Lower lobe of right lung (tissue), 2 donors: ENCODE measurements around the gene MTCH1. TPM values are rescaled to one million over a fixed set of nuclear protein-coding genes. Genes with fewer than 3 reads are reported as not detected.

Experiments
- ATAC-seq, 2 donors: fragments of 200-7000 bp; cut with Tn5 transposase; one replicate each; pipeline ENCODE4 v1.9.1; 2020 to 2022; ENCODE audit warnings: mild to moderate bottlenecking in 2 of 2, moderate library complexity in 2 of 2
- DNase-seq: peaks from one replicate; pipeline ENCODE4 v3.0.0-alpha.2; 2020
- H3K27ac ChIP-seq: fragments of 200-600 bp; one replicate; pipeline ENCODE4 v1.8.0; 2022
- H3K27me3 ChIP-seq: fragments of 200-600 bp; one replicate; pipeline ENCODE4 v1.8.0; 2022; ENCODE audit warnings: low read depth
- H3K36me3 ChIP-seq: fragments of 200-600 bp; one replicate; pipeline ENCODE4 v1.8.0; 2022; ENCODE audit warnings: mild to moderate bottlenecking
- H3K4me1 ChIP-seq: fragments of 200-600 bp; one replicate; pipeline ENCODE4 v1.8.0; 2022
- H3K4me3 ChIP-seq: fragments of 200-600 bp; one replicate; pipeline ENCODE4 v1.8.0; 2022; ENCODE audit warnings: mild to moderate bottlenecking
- H3K9me3 ChIP-seq: fragments of 200-600 bp; one replicate; pipeline ENCODE4 v1.8.0; 2022
- CTCF ChIP-seq: fragments of 200-600 bp; IDR thresholded peaks from one replicate; pipeline ENCODE4 v1.8.0; 2022; ENCODE audit warnings: antibody characterized with exemption, mild to moderate bottlenecking
- intact Hi-C: fragments of 100-400 bp; cut with DNase I; formaldehyde crosslinking; loops from one replicate; pipeline ENCODE4 v1.11.0; 2022
- total RNA-seq: library from RNA; stranded (reverse); fragmentation: NEBNext Ultra II Directional; extraction: Animal tissue kit (Norgen Biotek cat#: 25700); gene quantifications from one replicate; pipeline ENCODE4 v1.2.1, GENCODE V29; 2021
- donor health status: DM: no; HTN: yes; CAD: no; lungs with severe emphysema.

Gene MTCH1
- total RNA-seq, 1 donor from 2014 or later = 194 TPM

- intact Hi-C loops = no loop called here
- Histone ChIP-seq H3K27ac (no peak overlapping the region), H3K36me3 (no peaks in the 10 kb centered on the region), H3K9me3 (no peaks in the 10 kb centered on the region), H3K27me3 (no peaks in the 10 kb centered on the region), H3K4me3 (no peak overlapping the region), H3K4me1 (no peaks in the 10 kb centered on the region)
- no peak for DNase-seq
- no peak for TF ChIP-seq CTCF
- ATAC-seq = no peak
Measured at GRCh38 chr6:36937896-36938295, 48.1 kb downstream of the MTCH1 start.

GRCh38 chr6:36936824-36937223 is 49.2 kb downstream of the MTCH1 start:
- Histone ChIP-seq H3K4me1 (no peaks in the 10 kb centered on the region), H3K9me3 (no peaks in the 10 kb centered on the region), H3K27ac (no peak overlapping the region), H3K36me3 (no peaks in the 10 kb centered on the region), H3K27me3 (no peaks in the 10 kb centered on the region), H3K4me3 (no peak overlapping the region)
- ATAC-seq (no peak), DNase-seq (no peak)
- no peak for TF ChIP-seq CTCF
- intact Hi-C loops = no loop called here

- no peaks in the 10 kb centered on the region for H3K27me3 ChIP-seq
- no peak for DNase-seq
- no peak for ATAC-seq
- H3K9me3 ChIP-seq = no peaks in the 10 kb centered on the region
- no peaks in the 10 kb centered on the region for H3K36me3 ChIP-seq
- intact Hi-C loops = no loop called here
- TF ChIP-seq CTCF = no peak
- H3K4me3 ChIP-seq = no peak overlapping the region
- H3K4me1 ChIP-seq = no peaks in the 10 kb centered on the region
- no peak overlapping the region for H3K27ac ChIP-seq
Measured at GRCh38 chr6:36934901-36935300, 51.1 kb downstream of the MTCH1 start.

- peaks cover under 1% of the 10 kb centered on the region for H3K4me1 ChIP-seq
- TF ChIP-seq CTCF = no peak
- DNase-seq = no peak
- no peak overlapping the region for H3K27ac ChIP-seq
- no peak overlapping the region for H3K4me3 ChIP-seq
- ATAC-seq = no peak
- H3K9me3 ChIP-seq = no peaks in the 10 kb centered on the region
- H3K27me3 ChIP-seq = no peaks in the 10 kb centered on the region
- no peaks in the 10 kb centered on the region for H3K36me3 ChIP-seq
- intact Hi-C loops = no loop called here
Measured at GRCh38 chr6:36933519-36933918, 52.5 kb downstream of the MTCH1 start.

GRCh38 chr6:36933102-36933501 is 52.9 kb downstream of the MTCH1 start:
- no peak for TF ChIP-seq CTCF
- Histone ChIP-seq H3K27ac (no peak overlapping the region), H3K36me3 (no peaks in the 10 kb centered on the region), H3K9me3 (no peaks in the 10 kb centered on the region), H3K4me1 (peaks cover 4% of the 10 kb centered on the region), H3K27me3 (no peaks in the 10 kb centered on the region), H3K4me3 (no peak overlapping the region)
- intact Hi-C loops = no loop called here
- DNase-seq (no peak), ATAC-seq (no peak)

- H3K9me3 ChIP-seq = no peaks in the 10 kb centered on the region
Measured at GRCh38 chr6:36930483-36930882, 55.5 kb downstream of the MTCH1 start.

More at GRCh38 chr6:36930483-36930882, 55.5 kb downstream of the MTCH1 start:
- no peak overlapping the region for H3K4me3 ChIP-seq
- intact Hi-C loops = no loop called here
- ATAC-seq (no peak), DNase-seq (no peak)
- TF ChIP-seq CTCF = no peak
- H3K27me3 ChIP-seq = no peaks in the 10 kb centered on the region
- H3K4me1 ChIP-seq = peaks cover 12% of the 10 kb centered on the region
- peaks cover 4% of the 10 kb centered on the region for H3K36me3 ChIP-seq
- H3K27ac ChIP-seq = no peak overlapping the region
